ENCODE measurements around the gene ARHGAP9.
A peak's percentile ranks its signal among the peaks of the same experiment; 100 is the strongest.

ARHGAP9 gene

GRCh38 chr12:57491393-57492280 lies 12.0 kb upstream of the ARHGAP9 start:
- no peak for DNase-seq

GRCh38 chr12:57490126-57490525 lies 10.5 kb upstream of the ARHGAP9 start:
- DNase-seq = no peak

- DNase-seq = no peak
Observed at GRCh38 chr12:57489157-57489641, 9.5 kb upstream of the ARHGAP9 start.

GRCh38 chr12:57488402-57489156 lies 8.9 kb upstream of the ARHGAP9 start:
- DNase-seq = no peak

GRCh38 chr12:57487597-57488401 lies 8.1 kb upstream of the ARHGAP9 start, which contains the start of gene MARS1:
MARS1 (plus strand) TSS chr12:57488068; CDS start chr12:57488091, 23 bp downstream.
- DNase-seq = peak; percentile 96

DNA sequence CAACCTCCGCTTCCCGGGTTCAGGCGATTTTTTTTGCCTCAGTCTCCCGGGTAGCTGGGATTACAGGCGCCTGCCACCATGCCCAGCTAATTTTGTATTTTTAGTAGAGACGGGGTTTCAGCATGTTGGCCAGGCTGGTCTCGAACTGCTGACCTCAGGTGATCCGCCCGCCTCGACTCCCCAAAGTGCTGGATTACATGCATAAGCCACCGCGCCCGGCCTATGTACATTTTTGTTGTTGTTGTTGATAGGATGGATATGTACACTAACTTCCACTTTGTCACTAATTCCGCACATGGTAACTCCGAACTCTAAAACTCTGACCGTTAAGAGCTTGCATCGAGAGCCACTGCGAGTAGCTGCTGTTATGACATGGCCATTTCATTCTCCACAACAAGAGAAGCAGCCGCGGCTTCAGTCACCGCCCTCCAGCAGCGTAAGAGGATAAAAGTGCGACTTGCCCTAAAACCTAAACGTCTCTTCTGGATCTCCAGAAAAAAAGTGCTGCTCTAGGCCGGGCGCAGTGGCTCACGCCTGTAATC lies 7.5 kb upstream of the ARHGAP9 start:
- DNase-seq = no peak

DNA sequence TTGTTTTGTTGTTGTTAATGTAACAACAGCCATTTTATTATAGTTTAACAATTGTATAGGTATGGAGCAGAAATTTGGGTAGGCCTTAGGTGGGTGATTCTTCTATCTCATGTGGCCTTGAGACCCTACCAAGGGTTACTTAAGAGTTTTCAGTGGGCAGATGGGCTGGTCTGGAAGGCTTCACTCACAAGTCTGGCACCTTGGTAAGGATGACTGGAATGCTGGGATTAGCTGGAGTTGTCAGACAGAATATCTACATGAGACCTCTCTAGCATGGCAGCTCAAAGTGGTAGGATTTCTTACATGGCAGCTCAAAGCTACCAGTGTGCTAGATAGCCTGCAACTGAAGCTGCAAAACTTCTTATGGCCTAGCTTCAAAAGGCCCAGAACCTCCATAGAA lies 6.0 kb upstream of the ARHGAP9 start:
- no peak for DNase-seq

- DNase-seq = no peak
Observed at GRCh38 chr12:57483466-57483865, 3.8 kb upstream of the ARHGAP9 start.

DNA sequence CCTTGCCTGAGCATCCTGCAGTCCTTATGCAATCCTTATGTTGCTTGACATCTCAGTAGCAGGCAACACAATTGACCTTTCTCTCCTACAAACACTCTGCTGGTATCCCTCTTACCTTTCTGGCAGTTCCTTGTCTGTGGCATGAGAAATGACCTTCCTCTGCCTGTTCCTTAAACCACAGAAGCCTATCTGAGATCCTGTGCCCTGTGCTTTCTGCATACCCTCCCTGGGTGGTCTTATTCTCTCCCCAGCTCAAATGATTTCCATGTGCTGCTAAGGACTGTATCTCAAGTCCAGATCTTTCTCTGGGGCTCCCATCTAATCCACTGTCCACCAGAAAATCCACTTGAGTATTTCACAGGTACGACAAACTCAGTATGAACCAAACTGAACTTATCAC lies 2.0 kb upstream of the ARHGAP9 start:
- DNase-seq = no peak

- no peak for DNase-seq
Observed at GRCh38 chr12:57479043-57479375, 657 bp downstream of the ARHGAP9 start.

- DNase-seq = no peak
Observed at GRCh38 chr12:57477710-57478681, 1.7 kb downstream of the ARHGAP9 start.

DNA sequence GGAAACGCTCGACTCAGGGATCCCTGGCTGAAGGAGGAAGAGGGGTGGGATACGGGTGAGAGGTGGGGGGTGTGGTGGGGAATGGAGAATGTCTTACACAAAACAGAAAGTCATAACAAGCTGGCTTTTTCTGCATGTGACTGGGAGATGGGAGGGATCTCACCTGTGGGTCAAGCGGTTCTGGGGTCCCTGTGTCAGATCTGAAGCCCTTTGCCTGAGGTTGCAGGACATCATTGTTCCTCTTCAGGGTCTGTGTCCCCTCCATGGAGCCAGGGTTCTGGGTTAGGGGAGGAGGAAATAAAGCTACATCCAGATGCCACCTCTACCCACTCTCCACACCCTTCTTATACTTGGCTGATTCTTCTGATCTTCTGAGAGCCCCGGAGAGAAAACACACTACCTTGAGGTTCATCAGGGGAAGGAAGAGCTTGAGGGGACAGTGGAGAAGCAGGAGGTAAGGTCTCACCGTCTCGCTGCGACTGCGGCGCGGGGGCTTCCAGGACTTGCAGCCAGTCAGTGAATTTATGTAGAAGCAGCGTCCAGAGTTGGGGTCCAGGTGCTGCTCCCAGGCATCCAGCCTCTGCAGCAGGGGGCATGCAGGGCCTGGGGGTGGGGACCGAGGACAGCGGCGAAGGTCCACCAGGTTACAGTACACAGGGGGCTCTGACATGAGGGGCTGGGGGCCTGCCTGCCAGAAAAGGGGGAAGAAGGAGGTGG lies 2.5 kb downstream of the ARHGAP9 start:
- no peak for DNase-seq

GRCh38 chr12:57476162-57476992 lies 3.3 kb downstream of the ARHGAP9 start:
- DNase-seq = no peak

DNA sequence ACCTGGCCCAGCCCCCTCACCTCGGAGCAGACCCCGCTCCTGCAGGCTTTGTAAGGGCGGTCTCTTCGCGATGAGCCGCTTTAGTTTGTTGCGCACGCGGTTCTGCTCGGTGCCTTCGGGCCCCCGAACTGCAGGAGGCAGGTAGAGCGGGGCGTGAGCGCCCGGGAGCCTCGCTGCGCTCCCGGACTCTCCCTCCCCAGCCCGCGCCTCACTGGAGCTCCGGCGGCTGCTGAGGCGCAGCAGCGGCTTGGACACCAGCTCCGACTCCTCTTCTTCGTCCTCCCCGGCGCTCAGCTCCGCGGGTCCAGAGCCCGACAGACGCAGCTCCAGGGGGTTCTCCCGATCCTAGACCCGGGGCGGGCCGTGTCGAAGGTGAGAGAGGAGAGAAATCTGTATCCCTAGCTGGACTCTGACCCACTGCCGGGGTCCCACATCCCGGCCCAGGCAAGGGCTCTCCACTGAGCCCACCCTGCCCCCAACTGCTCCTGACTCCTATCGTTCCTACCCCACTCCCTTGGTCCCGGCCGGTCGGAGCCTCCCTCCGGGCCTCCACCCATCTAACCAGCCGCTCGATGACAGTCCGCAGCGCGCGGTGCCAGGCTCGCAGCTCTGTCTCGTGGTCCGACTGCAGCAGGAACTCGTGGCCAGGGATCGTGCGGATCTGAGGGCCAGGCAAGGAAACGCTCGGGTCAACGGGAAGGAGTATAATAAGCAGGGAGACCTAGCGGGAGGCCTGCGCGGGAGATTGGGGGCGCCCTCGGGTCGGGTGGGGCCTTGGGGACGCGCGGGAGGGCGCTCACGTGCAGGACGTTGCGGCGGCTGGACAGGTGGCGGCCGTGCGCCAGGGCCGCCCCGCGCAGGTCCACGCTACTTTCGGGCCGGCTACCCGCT lies 4.2 kb downstream of the ARHGAP9 start:
- DNase-seq = no peak

GRCh38 chr12:57474862-57475261 lies 4.8 kb downstream of the ARHGAP9 start:
- no peak for DNase-seq

GRCh38 chr12:57474430-57474829 lies 5.2 kb downstream of the ARHGAP9 start:
- DNase-seq = no peak

DNA sequence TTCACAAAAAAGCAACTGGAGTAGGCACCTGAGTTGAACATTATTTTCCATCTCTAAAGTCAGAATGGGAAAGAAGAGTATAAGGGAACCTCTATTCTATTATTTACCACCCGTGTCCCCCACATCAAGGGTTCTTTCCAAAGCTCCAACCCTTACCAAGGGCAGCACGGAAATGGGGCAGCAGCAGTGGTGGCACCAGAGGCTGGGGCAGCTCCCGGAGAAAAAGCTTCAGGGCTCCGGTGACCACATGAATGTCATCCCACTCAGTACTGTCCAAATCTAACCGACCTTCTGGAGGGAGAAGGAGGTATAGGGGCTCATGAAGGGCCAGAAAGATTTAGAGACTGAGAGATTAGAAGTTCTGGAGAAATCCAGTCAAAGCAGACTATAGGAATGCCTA lies 5.8 kb downstream of the ARHGAP9 start:
- DNase-seq = no peak

- no peak for DNase-seq
Observed at GRCh38 chr12:57473392-57473791, 6.3 kb downstream of the ARHGAP9 start.

- no peak for DNase-seq
Observed at GRCh38 chr12:57472391-57472790, 7.3 kb downstream of the ARHGAP9 start.

Measured in NCI-H1436 (cell line).